Stimulated activated CD8-positive, alpha-beta memory T cell treated with anti-CD3 and anti-CD28 coated beads, Interleukin-12 subunit alpha, Interleukin-12 subunit beta, amount 100 ng/mL, for 1 hour (primary cell): ENCODE results near the gene AUTS2.

Experiments
- DNase-seq: peaks from one replicate; pipeline ENCODE4 v3.0.0-alpha.2; 2020; ENCODE audit warnings: low read depth

The AUTS2 gene

DNA sequence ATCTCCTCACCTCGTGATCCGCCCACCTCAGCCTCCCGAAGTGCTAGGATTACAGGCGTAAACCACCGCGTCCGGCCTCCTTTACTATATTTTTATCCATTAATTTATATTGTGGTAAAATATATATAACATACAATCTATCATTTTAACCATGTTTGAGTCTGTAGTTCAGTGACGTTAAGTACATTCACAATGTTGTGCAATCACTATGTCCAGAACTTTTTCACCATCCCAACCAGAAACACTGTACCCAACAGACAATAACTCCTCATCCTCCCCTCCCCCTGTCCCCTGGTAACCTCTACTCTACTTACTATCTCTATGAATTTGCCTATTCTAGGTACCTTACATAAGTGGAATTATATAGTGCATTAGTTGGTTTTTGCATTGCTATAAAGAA lies 1236.1 kb downstream of the AUTS2 start:
- DNase-seq: no peak

DNA sequence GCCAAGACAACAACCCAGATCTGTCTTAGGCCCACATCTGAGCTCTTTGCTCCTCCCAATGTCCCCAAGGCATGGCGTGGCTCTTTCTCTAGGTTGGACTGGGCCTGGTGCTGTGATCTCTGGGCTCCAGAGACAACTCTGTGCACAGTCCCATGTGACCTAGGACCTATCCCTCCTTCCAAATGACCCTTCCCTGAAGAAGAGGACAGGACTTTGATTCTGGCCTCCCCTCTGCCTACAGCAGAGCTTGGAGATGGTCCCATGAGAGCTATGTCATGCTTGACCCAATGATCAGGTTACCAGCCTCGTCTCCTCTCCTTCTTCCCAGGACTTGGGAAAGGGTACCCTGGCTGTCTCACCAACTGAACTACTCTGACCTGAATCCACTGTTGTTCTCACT lies 1237.4 kb downstream of the AUTS2 start:
- no peak for DNase-seq

DNA sequence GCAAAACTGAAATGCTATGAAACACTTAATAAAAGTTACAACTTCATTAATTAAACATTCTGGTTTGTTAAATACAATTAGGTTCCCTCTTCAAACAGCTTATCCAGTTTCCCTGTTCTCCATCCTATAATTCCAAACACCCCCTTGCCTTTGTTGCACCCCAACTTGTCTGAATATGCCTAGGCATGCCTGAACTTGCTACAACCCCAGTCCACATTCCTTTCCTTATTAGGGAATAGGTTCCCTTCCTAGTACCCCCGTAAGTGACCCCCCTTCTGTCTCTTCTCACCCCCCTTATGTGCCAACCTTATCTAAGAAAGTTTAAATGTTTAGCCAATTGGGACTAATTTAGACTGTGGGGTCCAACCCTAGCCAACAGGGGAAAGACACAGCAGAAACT lies 1238.0 kb downstream of the AUTS2 start:
- no peak for DNase-seq

DNA sequence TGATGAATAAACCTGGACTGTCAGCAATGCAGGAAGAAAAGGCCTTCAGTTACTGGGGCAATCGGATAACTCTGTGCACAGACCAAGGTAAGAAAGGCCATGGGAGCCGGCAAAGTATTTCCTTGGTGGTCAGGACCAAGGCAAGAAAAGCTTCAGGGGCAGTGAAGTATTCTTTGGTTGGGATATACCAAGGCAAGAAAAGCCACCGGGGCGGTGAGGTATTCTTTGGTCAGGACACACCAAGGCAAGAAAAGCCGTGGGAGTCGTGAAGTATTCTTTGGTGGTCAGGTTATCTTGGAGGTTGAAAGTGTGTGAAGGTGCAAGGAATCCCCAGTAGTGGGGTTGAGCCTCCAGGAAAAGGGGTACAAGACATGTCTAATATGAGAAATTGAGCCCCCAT lies 1238.7 kb downstream of the AUTS2 start:
- DNase-seq: no peak

DNA sequence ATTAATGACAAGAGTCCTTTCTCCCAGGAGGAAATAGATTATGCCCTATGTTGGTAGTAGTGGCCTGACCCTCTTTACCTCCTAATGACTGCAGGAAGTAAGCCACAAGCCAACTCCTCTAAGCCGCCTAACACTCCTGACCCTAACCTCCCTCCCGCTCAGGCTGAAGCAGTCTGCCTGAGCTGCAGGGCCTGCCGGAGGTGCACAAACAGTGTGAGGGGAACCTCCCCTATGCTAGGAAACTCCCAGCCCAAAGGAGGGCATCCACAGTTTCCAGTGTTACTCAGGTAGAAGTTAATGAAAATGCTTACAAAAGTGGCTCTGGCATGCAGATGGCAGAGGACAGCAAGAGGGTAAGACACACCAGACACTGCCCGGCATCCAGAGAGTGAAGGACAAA lies 1239.3 kb downstream of the AUTS2 start:
- no peak for DNase-seq

DNA sequence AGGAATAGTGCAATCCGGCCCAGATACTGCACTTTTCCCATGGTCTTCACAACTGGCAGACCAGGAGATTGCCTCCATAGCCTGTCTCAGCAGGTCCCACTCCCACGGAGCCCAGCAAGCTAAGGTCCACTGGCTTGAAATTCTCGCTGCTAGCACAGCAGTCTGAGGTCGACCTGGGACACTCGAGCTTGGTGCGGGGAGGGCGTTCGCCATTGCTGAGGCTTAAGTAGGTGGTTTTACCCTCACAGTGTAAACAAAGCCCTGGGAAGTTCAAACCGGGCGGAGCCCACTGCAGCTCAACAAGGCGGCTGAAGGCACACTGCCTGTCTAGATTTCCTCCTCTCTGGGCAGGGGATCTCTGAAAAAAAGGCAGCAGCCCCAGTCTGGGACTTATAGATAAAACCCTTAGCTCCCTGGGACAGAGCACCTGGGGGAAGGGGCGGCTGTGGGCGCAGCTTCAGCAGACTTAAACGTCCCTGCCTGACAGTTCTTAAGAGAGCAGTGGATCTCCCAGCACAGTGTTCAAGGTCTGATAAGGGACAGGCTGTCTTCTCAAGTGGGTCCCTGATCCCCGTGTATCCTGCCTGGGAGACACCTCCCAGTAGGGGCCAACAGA lies 1240.1 kb downstream of the AUTS2 start:
- DNase-seq: no peak
